GM12873 (cell line): Measurements from ENCODE around the gene GOSR2.

ENCODE experiments used
- TF ChIP-seq, protein P1 (sequence below): IDR thresholded peaks from 2 replicates; pipeline ENCODE4 v1.5.1; 2012; ENCODE audit warnings: low read depth, mild to moderate bottlenecking, moderate library complexity, low read length, control low read depth; ENCODE audit not compliant: insufficient read depth; ENCODE audit errors: missing control alignments

Gene GOSR2

DNA sequence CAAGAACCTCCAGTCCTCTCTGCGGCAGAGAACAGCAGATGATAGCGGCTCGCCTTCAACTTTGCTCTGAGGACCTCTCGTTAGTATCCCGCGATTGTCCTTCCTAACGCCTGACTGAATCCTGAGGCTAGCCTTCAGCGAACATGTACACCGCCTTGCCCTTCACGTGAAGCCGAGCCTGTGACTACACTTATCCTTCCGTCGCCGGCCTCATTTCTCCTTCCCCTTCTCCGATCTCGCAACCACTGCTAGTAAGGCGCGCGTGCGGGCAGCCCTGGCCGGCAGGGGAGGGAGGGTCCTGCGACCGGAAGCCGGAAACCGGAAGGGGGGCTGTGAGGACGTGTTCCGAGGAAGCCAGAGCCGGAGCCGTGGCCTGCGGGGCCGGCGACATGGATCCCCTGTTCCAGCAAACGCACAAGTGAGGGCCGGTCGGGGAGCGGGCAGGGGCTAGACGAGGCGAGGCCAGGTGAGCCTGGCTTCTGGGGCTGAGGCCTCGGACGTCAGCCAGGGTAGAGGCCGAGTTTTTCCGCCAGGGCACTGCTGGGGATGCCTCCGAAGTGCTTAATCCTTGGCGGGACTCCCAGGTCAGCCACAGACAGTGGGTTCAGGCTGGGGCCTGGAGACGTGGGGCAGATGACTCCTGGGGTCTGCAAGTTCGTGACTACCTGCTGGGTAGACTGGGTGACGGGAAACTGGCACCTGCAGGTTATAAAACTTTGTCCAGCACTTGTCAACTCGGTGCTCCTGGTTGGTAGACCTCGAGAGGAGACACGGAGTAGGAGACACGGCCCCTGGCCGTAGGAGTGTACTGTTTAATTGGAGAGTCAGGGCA lies at the start of gene GOSR2:
TSS of gene GOSR2 (plus strand) at position 357 of the 832 bp plus-strand sequence. CDS start at position 390, 33 bp downstream.
- TF ChIP-seq, protein P1, sequence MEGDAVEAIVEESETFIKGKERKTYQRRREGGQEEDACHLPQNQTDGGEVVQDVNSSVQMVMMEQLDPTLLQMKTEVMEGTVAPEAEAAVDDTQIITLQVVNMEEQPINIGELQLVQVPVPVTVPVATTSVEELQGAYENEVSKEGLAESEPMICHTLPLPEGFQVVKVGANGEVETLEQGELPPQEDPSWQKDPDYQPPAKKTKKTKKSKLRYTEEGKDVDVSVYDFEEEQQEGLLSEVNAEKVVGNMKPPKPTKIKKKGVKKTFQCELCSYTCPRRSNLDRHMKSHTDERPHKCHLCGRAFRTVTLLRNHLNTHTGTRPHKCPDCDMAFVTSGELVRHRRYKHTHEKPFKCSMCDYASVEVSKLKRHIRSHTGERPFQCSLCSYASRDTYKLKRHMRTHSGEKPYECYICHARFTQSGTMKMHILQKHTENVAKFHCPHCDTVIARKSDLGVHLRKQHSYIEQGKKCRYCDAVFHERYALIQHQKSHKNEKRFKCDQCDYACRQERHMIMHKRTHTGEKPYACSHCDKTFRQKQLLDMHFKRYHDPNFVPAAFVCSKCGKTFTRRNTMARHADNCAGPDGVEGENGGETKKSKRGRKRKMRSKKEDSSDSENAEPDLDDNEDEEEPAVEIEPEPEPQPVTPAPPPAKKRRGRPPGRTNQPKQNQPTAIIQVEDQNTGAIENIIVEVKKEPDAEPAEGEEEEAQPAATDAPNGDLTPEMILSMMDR, result no peak

DNA sequence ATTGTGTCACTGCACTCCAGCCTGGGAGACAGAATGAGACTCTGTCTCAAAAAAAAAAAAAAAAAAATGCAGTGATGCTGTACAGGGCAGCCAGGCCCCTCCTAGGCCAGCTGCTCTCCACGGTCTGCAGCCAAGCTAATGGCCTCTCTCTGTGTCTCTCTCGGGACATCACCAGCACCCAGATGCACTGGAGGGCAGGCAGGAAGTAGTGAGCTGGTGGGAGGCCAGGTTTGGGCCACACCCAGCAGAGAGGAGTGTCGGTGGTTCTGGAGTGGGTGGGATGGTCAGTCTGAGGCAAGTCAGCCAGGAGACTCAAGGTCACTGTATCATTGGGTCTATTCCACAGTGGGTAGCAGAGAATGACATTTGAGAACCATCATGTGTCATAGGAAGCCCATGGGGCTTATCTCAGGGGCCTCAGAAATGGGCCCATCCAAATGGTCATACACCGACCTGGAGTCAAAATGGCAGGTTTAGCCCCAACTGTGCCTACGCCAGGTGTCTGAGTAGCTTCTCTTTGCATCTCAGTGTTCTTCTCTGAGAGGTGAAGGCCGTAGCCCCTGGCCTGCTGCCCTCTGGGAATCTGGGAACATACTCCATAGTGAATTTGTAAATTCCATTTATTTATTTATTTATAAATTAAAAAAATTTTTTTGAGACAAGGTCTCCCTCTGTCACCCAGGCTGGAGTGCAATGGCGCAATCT lies 48.9 kb upstream of the GOSR2 start:
- TF ChIP-seq, protein P1, result no peak

DNA sequence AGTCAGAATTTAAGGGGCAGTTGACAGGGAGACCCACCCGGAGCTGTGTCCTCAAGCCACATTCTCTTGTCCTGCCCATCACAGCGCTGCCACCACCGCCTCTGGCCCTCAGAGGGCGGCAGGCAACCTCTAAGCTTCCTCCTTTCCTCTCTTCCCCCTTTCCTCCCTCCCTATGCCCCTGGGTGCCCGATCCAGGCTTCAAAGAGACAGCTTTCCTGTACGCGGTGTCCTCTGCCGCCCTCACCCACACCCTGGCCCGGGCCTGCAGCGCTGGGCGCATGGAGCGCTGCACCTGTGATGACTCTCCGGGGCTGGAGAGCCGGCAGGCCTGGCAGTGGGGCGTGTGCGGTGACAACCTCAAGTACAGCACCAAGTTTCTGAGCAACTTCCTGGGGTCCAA lies 48.1 kb upstream of the GOSR2 start:
- TF ChIP-seq, protein P1, result no peak

DNA sequence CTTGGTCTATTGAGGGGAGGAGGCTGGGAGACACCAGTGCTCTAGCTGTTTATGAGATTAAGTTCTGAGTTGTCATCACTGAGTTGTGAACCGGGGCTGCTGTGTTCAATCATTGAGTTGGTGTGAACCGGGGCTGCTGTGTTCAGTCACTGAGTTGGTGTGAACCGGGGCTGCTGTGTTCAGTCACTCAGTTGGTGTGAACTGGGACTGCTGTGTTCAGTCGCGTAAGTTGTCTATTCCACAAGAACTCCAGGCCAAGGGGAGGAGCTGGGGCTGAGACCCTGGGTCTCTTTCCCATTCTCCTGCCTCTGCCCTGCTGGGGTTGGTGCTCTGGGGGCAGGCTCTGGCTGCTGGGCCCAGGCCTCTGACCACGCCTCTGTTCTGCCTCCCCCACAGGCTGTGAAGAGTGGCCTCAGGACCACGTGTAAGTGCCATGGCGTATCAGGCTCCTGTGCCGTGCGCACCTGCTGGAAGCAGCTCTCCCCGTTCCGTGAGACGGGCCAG lies 47.1 kb upstream of the GOSR2 start:
- TF ChIP-seq, protein P1, result no peak

DNA sequence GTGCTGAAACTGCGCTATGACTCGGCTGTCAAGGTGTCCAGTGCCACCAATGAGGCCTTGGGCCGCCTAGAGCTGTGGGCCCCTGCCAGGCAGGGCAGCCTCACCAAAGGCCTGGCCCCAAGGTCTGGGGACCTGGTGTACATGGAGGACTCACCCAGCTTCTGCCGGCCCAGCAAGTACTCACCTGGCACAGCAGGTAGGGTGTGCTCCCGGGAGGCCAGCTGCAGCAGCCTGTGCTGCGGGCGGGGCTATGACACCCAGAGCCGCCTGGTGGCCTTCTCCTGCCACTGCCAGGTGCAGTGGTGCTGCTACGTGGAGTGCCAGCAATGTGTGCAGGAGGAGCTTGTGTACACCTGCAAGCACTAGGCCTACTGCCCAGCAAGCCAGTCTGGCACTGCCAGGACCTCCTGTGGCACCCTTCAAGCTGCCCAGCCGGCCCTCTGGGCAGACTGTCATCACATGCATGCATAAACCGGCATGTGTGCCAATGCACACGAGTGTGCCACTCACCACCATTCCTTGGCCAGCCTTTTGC lies 46.5 kb upstream of the GOSR2 start:
- TF ChIP-seq, protein P1, result peak; percentile 70

DNA sequence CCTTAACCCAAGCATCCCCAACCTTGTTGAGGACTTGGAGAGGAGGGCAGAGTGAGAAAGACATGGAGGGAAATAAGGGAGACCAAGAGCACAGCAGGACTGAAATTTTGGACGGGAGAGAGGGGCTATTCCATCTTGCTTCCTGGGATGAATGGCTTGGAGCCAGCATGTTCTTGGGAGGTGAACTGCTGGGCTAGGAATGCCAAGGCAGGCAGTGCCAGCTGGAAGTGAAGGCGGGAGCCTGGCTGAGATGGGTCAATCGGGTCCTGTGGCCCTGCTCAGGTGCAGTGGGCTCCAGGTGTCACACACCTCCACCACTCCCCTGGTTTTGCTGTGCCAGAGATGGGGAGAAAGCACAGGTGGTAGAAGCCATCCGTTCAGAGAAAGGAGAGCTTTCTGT lies 46.0 kb upstream of the GOSR2 start:
- TF ChIP-seq, protein P1, result no peak

DNA sequence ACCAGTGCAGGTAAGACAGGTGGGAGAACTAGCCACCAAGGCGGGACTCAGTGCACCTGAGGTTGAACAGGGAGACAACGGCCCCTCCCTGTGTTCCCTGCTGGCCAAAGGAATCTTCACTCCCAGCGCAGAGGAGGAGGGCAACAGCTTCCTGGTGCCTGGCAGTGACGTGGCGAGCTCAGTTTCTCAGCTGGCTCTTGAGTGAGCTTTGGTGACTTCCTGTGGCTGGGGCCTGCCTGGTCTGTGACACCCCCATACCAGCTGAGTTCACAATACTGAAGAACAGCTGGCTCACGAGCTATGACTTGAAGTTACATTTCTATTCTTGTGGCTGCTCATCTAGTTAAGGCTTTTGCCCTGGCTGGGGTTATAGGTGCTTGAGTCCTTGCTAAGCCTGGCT lies 45.5 kb upstream of the GOSR2 start:
- TF ChIP-seq, protein P1, result no peak
